Germinal center (tissue), 1 donor: ENCODE measurements around the gene LBHD1.
"Not testable (repeated sequence)": the region's sequence is repeated elsewhere in the genome, so short reads cannot be mapped to it uniquely, and the experiment has no call there.

Source experiments
- DNase-seq: peaks from one replicate; pipeline ENCODE4 v3.0.0; 2012; ENCODE audit warnings: mixed read lengths, low spot score

LBHD1 gene

GRCh38 chr11:62664405-62665074 lies 7.5 kb downstream of the LBHD1 start:
- DNase-seq, result peak; percentile 75

DNA sequence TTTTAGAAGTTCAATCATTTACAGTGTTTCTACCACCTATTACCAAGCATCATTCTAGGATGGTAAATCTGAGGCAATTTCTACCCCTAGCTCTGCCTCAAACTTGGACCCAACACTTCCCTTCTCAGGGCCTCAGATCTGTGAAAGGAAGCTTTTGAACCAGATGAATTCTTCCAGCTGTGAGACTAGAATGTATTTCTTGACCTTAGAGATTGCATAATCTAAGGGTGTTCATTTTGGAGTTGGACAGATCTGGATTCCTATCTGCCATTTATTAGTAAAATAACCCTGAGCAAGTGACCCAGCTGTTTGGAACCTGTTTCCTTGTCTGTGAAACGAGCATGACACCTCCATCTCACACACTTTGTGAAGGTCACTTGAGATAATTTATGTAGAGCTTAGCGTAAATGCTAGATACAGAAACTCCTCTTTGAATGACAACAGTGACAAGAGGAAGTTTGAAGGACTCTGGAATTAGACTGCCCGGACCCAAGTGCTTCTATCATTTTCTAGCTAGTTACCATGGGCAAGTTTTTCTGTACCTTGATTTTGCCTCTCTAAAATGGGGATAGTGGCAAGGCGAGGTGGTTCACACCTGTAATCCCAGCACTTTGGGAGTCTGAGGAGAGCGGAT lies 15.2 kb downstream of the LBHD1 start:
- no peak for DNase-seq

DNA sequence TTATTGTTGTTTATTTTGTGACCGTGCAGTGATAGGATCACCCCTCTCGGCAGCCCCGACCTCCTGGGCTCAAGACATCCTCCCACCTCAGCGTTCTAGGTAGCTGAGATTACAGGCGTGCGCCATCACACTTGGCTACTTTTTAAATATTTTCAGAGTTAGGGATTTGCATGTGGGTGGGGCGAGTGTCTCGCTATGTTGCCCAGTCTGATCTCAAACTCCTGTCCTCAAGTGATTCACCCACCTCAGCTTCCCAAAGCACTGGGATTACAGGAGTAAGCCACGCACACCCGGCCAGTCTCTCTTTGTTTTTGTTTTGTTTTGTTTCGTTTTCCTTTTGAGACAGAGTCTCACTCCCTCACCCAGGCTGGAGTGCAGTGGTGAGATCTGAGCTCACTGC lies 17.8 kb downstream of the LBHD1 start:
- DNase-seq, result no peak

GRCh38 chr11:62652161-62653006 lies 19.7 kb downstream of the LBHD1 start:
- no peak for DNase-seq

DNA sequence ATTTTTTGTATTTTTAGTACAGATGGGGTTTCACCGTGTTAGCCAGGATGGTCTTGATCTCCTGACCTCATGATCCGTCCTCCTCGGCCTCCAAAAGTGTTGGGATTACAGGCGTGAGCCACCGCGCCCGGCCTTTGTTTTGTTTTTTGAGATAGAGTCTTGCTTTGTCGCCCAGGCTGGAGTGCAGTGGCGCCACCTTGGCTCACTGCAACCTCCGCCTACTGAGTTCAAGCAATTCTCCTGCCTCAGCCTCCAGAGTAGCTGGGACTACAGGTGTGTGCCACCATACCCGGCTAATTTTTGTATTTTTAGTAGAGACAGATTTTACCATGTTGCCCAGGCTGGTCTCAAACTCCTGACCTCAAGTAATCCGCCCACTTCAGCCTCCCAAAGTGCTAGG lies 21.8 kb downstream of the LBHD1 start:
- not testable (repeated sequence) for DNase-seq

GRCh38 chr11:62649486-62649885 lies 22.6 kb downstream of the LBHD1 start:
- DNase-seq, result no peak

DNA sequence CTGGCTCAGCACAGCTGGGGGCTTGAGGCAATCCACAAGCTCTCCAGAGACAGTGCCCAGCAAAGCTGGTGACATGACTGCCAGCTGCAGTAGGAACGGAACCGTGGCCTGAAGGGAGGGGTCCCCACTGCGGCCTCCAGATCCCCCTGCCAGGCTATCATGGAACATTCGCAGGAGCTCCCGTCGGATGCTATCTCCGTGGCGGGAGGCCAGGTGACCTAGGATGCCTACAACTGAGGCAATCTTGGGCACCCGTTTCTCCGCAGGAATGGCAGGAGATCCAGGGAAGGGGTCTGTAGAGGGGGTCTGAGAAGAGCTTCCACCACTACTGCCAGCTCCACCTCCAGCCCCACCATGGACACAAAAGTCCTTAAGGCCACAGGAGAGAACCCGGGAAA lies 23.1 kb downstream of the LBHD1 start:
- no peak for DNase-seq

GRCh38 chr11:62648185-62648966 lies 23.7 kb downstream of the LBHD1 start:
- no peak for DNase-seq

GRCh38 chr11:62647609-62648005 lies 24.5 kb downstream of the LBHD1 start:
- no peak for DNase-seq

- DNase-seq, result no peak
Observed at GRCh38 chr11:62646825-62647608, 25.1 kb downstream of the LBHD1 start.

DNA sequence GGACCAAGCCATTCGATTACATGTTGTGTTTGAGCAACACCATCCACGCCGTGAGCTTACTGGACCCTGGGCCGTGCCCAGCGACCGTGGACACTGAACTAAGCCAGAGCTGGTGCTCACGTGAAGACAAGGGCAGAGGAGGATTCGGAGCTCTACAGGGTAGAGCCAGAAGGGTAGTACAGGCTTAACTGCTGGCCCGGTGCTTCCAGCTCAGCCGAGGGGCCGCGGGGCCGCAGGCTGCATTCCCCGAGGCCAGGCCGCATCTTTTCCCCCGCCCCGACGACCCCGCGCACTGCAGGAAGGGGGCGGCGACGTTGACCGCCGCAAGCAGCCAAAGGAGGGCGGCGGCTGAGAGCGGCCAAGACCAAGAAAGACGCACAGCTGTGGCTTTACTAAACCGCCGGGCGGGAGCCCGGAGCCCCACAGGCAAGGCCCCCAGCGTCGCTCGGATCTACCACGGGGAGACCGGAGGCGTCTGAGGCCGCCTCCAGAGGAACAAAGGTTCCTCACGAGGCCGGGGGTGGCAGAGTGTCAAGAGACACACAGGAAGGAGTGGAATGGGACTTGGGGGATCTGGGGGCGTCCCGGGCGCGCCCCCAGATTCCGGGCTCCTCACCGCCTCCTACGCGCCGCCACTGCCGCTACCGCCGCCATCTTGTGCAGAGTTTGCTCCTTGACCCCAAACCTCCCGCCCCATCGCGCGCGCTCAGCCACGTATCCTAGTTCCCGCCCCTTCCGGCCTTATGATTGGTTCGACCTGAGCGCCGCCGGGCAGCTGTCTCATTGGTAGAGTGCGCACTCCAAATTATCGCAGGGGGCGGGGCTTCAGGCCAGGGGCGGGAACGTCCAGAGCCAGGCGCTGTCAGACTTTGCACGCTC lies 25.9 kb downstream of the LBHD1 start, which contains the start of gene GANAB:
Gene GANAB, minus strand, starts transcription at position 668 of the 879 bp plus-strand sequence. Its CDS starts 14 bp downstream, at position 654.
- DNase-seq, result peak; percentile 100

DNA sequence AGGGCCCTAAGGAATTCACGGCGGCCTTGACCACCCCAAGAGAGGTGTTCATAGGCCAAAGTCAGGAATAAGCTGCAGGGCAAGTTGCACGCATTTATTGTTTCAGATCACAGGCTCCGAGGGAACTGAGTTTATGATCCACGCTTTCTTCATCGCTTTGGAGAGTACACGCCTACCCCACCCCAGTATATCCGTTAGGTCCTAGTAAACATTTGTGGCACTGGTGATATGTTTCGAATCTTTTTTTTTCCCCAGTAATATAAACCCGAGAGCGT lies 26.5 kb downstream of the LBHD1 start:
- DNase-seq, result no peak

DNA sequence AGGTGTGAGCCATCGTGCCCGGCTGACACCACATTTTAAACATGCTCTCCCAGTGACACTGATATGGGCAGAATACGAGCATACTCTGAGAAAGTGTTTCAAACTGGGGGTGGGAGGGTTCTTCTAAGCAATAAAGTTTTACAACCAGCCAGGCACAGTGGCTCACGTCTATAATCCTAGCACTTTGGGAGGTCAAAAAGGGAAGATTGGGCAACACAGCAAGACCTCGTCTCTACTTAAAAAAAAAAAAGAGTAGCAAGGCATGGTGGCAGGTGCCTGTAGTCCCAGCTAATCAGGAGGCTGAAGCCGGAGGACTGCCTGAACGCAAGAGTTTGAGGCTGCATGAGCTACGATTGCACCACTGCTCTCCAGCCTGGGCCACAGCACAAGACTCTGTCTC lies 27.8 kb downstream of the LBHD1 start:
- DNase-seq, result no peak

DNA sequence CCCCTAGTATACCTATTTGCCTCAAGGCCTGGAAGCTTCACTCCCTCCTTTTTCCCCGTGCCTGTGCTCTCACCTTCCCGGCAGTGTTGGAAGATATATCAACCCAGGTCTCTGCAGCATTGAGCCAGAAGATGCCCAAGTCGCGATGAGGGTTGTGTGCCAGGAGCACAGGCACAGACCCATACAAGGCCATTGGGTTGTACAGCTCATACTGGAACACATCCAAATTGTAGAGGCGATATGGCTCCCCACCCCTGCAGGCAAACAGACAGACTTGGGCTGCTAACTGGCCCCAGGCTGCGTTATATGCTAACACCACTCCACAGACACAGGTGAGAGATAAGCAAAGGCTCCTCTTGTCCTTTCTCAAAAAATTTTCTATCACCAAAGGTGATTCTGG lies 39.6 kb downstream of the LBHD1 start:
- no peak for DNase-seq

DNA sequence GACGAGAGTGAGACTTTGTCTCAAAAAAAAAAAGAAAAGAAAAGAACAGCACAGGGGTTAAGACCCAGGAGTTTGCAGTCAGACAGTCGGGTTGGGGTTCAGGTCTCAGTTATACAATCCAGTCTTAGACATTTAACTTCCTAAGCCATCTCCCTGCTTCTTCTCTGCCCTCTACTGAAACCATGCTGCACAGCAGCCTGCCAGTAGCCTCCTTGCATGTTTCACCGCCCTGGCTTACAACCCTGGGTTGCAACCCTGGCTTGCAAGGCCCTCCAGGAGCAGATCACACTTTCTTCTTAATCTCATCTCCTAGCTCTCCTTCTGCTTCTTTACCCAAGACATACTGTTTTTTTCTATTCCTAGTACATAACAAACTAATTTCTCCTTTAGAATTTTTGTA lies 44.4 kb downstream of the LBHD1 start:
- DNase-seq, result no peak

DNA sequence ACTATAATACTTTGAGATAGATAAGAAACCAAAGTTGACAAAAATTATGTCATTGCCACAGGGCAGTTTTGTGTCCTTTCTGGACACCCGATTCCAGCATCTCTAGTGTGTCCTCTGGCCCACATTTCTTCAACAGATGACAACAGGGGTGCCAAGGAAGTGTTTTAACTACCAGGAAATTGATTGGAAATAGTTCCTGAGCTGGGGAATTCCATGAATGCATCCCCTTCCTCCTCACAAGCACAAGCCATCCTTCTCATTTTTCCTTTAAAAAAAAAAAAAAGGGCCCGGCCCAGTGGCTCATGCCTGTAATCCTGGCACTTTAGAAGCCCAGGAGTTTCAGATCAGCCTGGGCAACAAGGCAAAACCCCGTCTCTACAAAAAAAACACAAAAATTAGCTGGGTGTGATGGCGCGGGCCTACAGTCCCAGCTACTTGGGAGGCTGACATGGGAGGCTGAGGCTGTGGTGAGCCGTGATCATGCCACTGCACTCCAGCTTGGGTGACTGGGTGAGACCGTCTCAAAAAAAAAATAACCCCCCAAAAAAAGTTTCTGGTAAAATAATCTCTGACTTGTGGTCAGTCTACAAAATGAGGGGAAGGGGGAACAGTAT lies 49.5 kb downstream of the LBHD1 start:
- DNase-seq, result no peak

GRCh38 chr11:62621567-62622470 lies 50.2 kb downstream of the LBHD1 start, which contains the start of gene B3GAT3:
B3GAT3 (minus strand) TSS chr11:62621986; CDS start chr11:62621947, 39 bp downstream.
- peak; percentile 96 for DNase-seq

DNA sequence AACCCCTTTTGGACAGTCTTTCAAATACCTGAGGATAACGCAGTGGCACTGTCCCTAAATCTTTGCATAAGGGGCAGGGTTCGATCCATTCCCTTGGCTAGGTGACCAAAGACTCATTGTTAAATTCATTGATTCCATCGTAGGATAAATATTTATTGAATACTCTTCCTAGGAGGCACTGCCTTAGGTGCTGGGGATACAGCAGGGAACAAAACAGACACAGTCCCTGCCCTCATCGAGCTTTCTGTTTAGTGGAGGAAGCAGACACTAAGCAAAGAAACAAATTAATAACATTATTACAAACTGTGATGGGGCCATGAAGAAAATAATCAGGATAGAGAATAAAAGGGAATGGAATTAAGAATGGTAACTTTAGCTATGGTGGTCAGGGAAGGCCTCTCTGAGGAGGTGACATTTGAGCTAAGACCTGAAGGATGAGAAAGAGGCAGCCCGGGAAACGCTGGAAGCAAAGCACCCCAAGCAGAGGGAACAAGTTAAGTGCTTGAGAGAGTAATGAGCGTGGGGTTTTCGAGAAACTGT lies 51.0 kb downstream of the LBHD1 start:
- DNase-seq, result no peak

DNA sequence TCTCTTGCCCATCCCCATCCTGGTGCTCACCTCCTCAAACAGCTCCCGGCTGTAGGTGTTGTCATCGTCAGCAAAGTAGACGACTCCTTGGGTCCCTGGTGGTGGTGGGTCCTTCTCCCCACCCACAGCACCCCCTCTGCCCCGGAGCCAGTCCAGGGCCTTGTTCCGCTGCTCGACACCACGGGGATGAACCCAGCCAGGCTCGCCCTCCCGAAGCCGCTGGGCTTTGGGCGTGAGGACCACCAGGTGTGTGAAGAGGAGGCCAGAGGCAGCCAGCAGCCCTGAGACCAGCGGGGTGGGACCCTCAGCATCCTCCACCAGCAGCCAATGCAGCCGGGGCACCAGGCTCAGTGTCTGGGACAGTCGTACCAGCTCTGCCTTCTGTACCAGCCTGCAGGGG lies 55.1 kb downstream of the LBHD1 start:
- DNase-seq, result not testable (repeated sequence)
